Smooth muscle cell (in vitro differentiated cells): ENCODE measurements around the gene ARAP2. TPM values are rescaled to one million over a fixed set of nuclear protein-coding genes. Genes with fewer than 3 reads are reported as not detected.

Experiments used
- DNase-seq: peaks from one replicate; lab custom pipeline; 2025; ENCODE audit not compliant: unreplicated experiment; lab: John Stamatoyannopoulos, UW
- H2AFZ ChIP-seq: fragments of 200-600 bp; sonication (generic); 2 replicates; pipeline ENCODE4 v1.6.0; 2016; ENCODE audit warnings: antibody characterized with exemption, low read depth, mild to moderate bottlenecking
- H3F3A ChIP-seq: fragments of 200-600 bp; sonication (generic); 2 replicates; pipeline ENCODE4 v1.6.0; 2017; ENCODE audit warnings: antibody characterized with exemption, low read depth
- H3K27ac ChIP-seq: fragments of 200-600 bp; sonication (generic); 2 replicates; pipeline ENCODE4 v1.5.1; 2016; ENCODE audit warnings: low read depth, mild to moderate bottlenecking
- H3K27me3 ChIP-seq: fragments of 200-600 bp; sonication (generic); 2 replicates; pipeline ENCODE4 v1.6.1; 2016; ENCODE audit warnings: low read depth, mild to moderate bottlenecking
- H3K36me3 ChIP-seq: fragments of 200-600 bp; sonication (generic); 2 replicates; pipeline ENCODE4 v1.5.1; 2016; ENCODE audit warnings: low read depth
- H3K4me1 ChIP-seq: fragments of 200-600 bp; sonication (generic); 2 replicates; pipeline ENCODE4 v1.5.1; 2016; ENCODE audit warnings: low read depth
- H3K4me2 ChIP-seq: fragments of 200-600 bp; sonication (generic); 2 replicates; pipeline ENCODE4 v1.6.0; 2016; ENCODE audit warnings: mild to moderate bottlenecking
- H3K4me3 ChIP-seq: fragments of 200-600 bp; sonication (generic); 2 replicates; pipeline ENCODE4 v1.5.1; 2016; ENCODE audit warnings: mild to moderate bottlenecking
- H3K79me2 ChIP-seq: fragments of 200-600 bp; sonication (generic); 2 replicates; pipeline ENCODE4 v1.6.0; 2016; ENCODE audit warnings: low read depth, mild to moderate bottlenecking
- H3K9ac ChIP-seq: fragments of 200-600 bp; sonication (generic); 2 replicates; pipeline ENCODE4 v1.6.0; 2016; ENCODE audit warnings: low read depth
- H3K9me3 ChIP-seq: fragments of 200-600 bp; sonication (generic); replicated peaks from 2 replicates; pipeline ENCODE4 v1.5.1; 2016; ENCODE audit warnings: low read depth
- H4K20me1 ChIP-seq: fragments of 200-600 bp; sonication (generic); 2 replicates; pipeline ENCODE4 v1.6.0; 2016; ENCODE audit warnings: low read depth
- CTCF ChIP-seq: fragments of 200-600 bp; sonication (generic); IDR thresholded peaks from 2 replicates; pipeline ENCODE4 v1.5.1; 2017; ENCODE audit warnings: borderline replicate concordance, mild to moderate bottlenecking, antibody characterized with exemption; ENCODE audit not compliant: insufficient read depth, poor library complexity, severe bottlenecking
- WGBS: methylation state at CpG from one replicate; pipeline ENCODE4 v1.1.7; 2016; ENCODE audit warnings: low lambda C conversion rate; 5-methylcytosine and 5-hydroxymethylcytosine counted together
- polyA plus RNA-seq: library from polyadenylated mRNA; unstranded; fragments of >200 nt; fragmentation: Nextera tagmentation; extraction: Ambion mirVana; gene quantifications from 2 replicates; pipeline ENCODE4 v1.2.1, GENCODE V29; 2016
- total RNA-seq: library from RNA; depleted of rRNA; stranded (reverse); fragments of >200 nt; gene quantifications from 2 replicates; pipeline ENCODE4 v1.2.3, GENCODE V29; 2014

Gene ARAP2
- total and polyA plus RNA-seq, 2 experiments from 2014 or later, result 1.2 to 17.9 TPM

DNA sequence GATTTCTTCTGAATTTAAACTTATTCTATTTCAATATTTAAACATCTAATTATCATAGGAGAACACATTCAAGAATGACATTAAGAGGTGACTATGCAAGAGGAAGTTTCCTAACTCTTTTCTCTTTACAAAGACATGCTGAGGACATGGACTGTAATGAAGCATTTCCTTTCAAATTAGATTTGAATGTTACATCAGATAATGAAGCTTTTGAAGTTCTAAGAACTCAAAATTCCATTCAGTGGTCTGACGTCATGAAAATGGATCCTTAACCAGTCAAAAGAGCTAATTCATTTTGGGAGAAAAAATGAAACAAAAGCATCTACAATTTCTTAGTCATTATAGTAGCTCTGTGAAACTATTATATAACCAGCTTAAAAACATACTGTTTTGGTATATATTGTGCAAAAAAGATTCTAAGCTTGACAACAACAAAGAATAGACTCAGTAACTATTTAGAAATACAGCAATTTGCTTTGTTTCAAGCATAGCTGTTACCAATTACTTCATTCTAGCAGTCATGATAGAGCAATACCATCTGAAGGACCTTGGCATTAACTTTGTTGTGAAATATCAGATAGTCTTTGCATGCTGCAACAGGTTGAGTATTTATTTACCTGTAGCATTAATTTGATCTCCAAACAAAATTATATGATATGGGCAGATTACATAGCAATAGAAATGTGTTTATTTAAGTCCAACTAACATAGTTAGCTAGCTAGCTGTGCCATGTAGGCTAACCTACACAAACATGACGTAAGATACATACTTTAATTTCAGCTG lies 23.4 kb upstream of the ARAP2 start:
- 66% methylated on average over 2 of the region's 2 CpGs for WGBS
- Histone ChIP-seq H3K4me2 (no peak overlapping the region), H3K27me3 (no peaks in the 10 kb centered on the region), H3K27ac (no peak overlapping the region), H3F3A (no peaks in the 10 kb centered on the region), H3K9ac (no peak overlapping the region), H3K79me2 (no peaks in the 10 kb centered on the region), H3K4me1 (no peaks in the 10 kb centered on the region), H4K20me1 (no peaks in the 10 kb centered on the region), H2AFZ (no peak overlapping the region), H3K9me3 (no peaks in the 10 kb centered on the region), H3K4me3 (no peak overlapping the region), H3K36me3 (no peaks in the 10 kb centered on the region)
- DNase-seq, result no peak
- no peak for TF ChIP-seq CTCF

- no peak for TF ChIP-seq CTCF
Measured at GRCh38 chr4:36264207-36264826, 20.0 kb upstream of the ARAP2 start.

GRCh38 chr4:36260731-36261130 lies 16.4 kb upstream of the ARAP2 start:
- Histone ChIP-seq H3K9me3 (no peaks in the 10 kb centered on the region), H2AFZ (no peak overlapping the region), H3K4me2 (no peak overlapping the region), H3K36me3 (no peaks in the 10 kb centered on the region), H3K4me1 (no peaks in the 10 kb centered on the region), H3K4me3 (no peak overlapping the region), H3K27ac (no peak overlapping the region), H3K79me2 (no peaks in the 10 kb centered on the region), H3K27me3 (no peaks in the 10 kb centered on the region), H3F3A (no peaks in the 10 kb centered on the region), H4K20me1 (no peaks in the 10 kb centered on the region), H3K9ac (no peak overlapping the region)
- no peak for DNase-seq
- TF ChIP-seq CTCF, result no peak
- WGBS, result 94% methylated on average over 5 of the region's 5 CpGs

More at GRCh38 chr4:36264207-36264826, 20.0 kb upstream of the ARAP2 start:
- no peak for DNase-seq
- no peak overlapping the region for H3K4me2 ChIP-seq
- no peaks in the 10 kb centered on the region for H4K20me1 ChIP-seq
- H3K9me3 ChIP-seq, result no peaks in the 10 kb centered on the region
- H3K36me3 ChIP-seq, result no peaks in the 10 kb centered on the region
- H2AFZ ChIP-seq, result no peak overlapping the region
- H3K79me2 ChIP-seq, result no peaks in the 10 kb centered on the region
- WGBS, result 93% methylated on average over 2 of the region's 2 CpGs
- no peaks in the 10 kb centered on the region for H3K4me1 ChIP-seq
- H3K4me3 ChIP-seq, result no peak overlapping the region
- H3F3A ChIP-seq, result no peaks in the 10 kb centered on the region
- no peak overlapping the region for H3K9ac ChIP-seq
- H3K27me3 ChIP-seq, result no peaks in the 10 kb centered on the region
- H3K27ac ChIP-seq, result no peak overlapping the region
